SK-N-SH treated with all-trans-retinoic acid at 6 μM for 48 hours (cell line): ENCODE measurements around the gene FHL1.

ENCODE experiments used
- ATAC-seq: fragments of 200-7000 bp; cut with Tn5 transposase; 3 replicates; pipeline ENCODE4 v1.9.1; 2020; ENCODE audit warnings: mild to moderate bottlenecking, moderate library complexity
- ARNTL ChIP-seq: fragments of 450-650 bp; formaldehyde crosslinking; IDR thresholded peaks from 2 replicates; pipeline ENCODE4 v1.5.0; 2020; ENCODE audit warnings: low read depth, mild to moderate bottlenecking, moderate library complexity, borderline replicate concordance
- BACH2 ChIP-seq: fragments of 250-450 bp; sonication (Bioruptor Pico); IDR thresholded peaks from 2 replicates; pipeline ENCODE4 v1.9.0; 2021; ENCODE audit warnings: mild to moderate bottlenecking, borderline replicate concordance
- CREB5 ChIP-seq: fragments of 250-450 bp; sonication (Bioruptor Pico); IDR thresholded peaks from 2 replicates; pipeline ENCODE4 v1.5.1; 2020; ENCODE audit warnings: low read depth, mild to moderate bottlenecking, moderate library complexity
- CSRNP3 ChIP-seq: fragments of 250-450 bp; sonication (Bioruptor Pico); IDR thresholded peaks from 2 replicates; pipeline ENCODE4 v1.5.1; 2021; ENCODE audit warnings: mild to moderate bottlenecking, moderate library complexity
- ESRRG ChIP-seq: fragments of 250-450 bp; sonication (Bioruptor Pico); IDR thresholded peaks from 2 replicates; pipeline ENCODE4 v1.6.1; 2021; ENCODE audit warnings: mild to moderate bottlenecking
- ISL1 ChIP-seq: fragments of 250-450 bp; sonication (Bioruptor Pico); IDR thresholded peaks from 2 replicates; pipeline ENCODE4 v2.1.2; 2022; ENCODE audit warnings: mild to moderate bottlenecking, moderate library complexity
- OSR1 ChIP-seq: fragments of 250-450 bp; sonication (Bioruptor Pico); IDR thresholded peaks from 2 replicates; pipeline ENCODE4 v1.8.0; 2022; ENCODE audit warnings: moderate library complexity, mild to moderate bottlenecking, inconsistent platforms
- PATZ1 ChIP-seq: fragments of 250-450 bp; sonication (Bioruptor Pico); IDR thresholded peaks from 2 replicates; pipeline ENCODE4 v1.8.0; 2020; ENCODE audit warnings: mild to moderate bottlenecking, moderate library complexity, borderline replicate concordance
- POU6F1 ChIP-seq: fragments of 250-450 bp; sonication (Bioruptor Pico); IDR thresholded peaks from 2 replicates; pipeline ENCODE4 v1.8.0; 2021; ENCODE audit warnings: low read depth, mild to moderate bottlenecking, moderate library complexity, borderline replicate concordance
- RARB ChIP-seq: fragments of 250-450 bp; sonication (Bioruptor Pico); IDR thresholded peaks from 2 replicates; pipeline ENCODE4 v1.8.0; 2021; ENCODE audit warnings: mild to moderate bottlenecking, moderate library complexity
- SNAI2 ChIP-seq: fragments of 250-450 bp; sonication (Bioruptor Pico); IDR thresholded peaks from 2 replicates; pipeline ENCODE4 v1.5.0; 2020; ENCODE audit warnings: mild to moderate bottlenecking, moderate library complexity
- TOX ChIP-seq: fragments of 250-450 bp; sonication (Bioruptor Pico); IDR thresholded peaks from 2 replicates; pipeline ENCODE4 v1.8.0; 2021; ENCODE audit warnings: mild to moderate bottlenecking, moderate library complexity, borderline replicate concordance
- TSHZ2 ChIP-seq: fragments of 250-450 bp; sonication (Bioruptor Pico); IDR thresholded peaks from 2 replicates; pipeline ENCODE4 v1.5.0; 2020; ENCODE audit warnings: mild to moderate bottlenecking, moderate library complexity
- ZC3H10 ChIP-seq: fragments of 250-450 bp; sonication (Bioruptor Pico); IDR thresholded peaks from 2 replicates; pipeline ENCODE4 v1.5.1; 2021; ENCODE audit warnings: mild to moderate bottlenecking, moderate library complexity
- ZFP30 ChIP-seq: fragments of 450-650 bp; formaldehyde crosslinking; IDR thresholded peaks from 2 replicates; pipeline ENCODE4 v1.5.0; 2022; ENCODE audit warnings: mild to moderate bottlenecking, moderate library complexity
- ZNF565 ChIP-seq: fragments of 450-650 bp; formaldehyde crosslinking; conservative IDR thresholded peaks from 2 replicates; pipeline ENCODE4 v1.5.0; 2020; ENCODE audit warnings: low read depth, mild to moderate bottlenecking, moderate library complexity
- ZNF70 ChIP-seq: fragments of 450-650 bp; formaldehyde crosslinking; IDR thresholded peaks from 2 replicates; pipeline ENCODE4 v1.5.0; 2020; ENCODE audit warnings: mild to moderate bottlenecking, moderate library complexity
- ZNF8 ChIP-seq: fragments of 450-650 bp; formaldehyde crosslinking; IDR thresholded peaks from 2 replicates; pipeline ENCODE4 v1.5.0; 2020; ENCODE audit warnings: mild to moderate bottlenecking, moderate library complexity

FHL1 gene

GRCh38 chrX:136198678-136199243 is 51.4 kb downstream of the FHL1 start:
- TF ChIP-seq PATZ1 (no peak), SNAI2 (CRISPR knock-in tag) (no peak), TOX (CRISPR knock-in tag) (no peak), ZNF8 (CRISPR knock-in tag) (no peak), ISL1 (CRISPR knock-in tag) (no peak), BACH2 (CRISPR knock-in tag) (no peak), ZC3H10 (CRISPR knock-in tag) (no peak), OSR1 (no peak), ZNF70 (CRISPR knock-in tag) (no peak), ARNTL (CRISPR knock-in tag) (no peak), POU6F1 (CRISPR knock-in tag) (no peak), ZNF565 (CRISPR knock-in tag) (no peak)
- TF ChIP-seq, all 23 proteins: peak for 0
- no peak for ATAC-seq

GRCh38 chrX:136199365-136199764 is 52.0 kb downstream of the FHL1 start:
- ATAC-seq: no peak
- TF ChIP-seq ZFP30 (no peak), TSHZ2 (CRISPR knock-in tag) (no peak)

GRCh38 chrX:136200466-136200865 is 53.1 kb downstream of the FHL1 start:
- peak; percentile 86 for ATAC-seq
- TF ChIP-seq RARB (CRISPR knock-in tag): no peak
- no peak for TF ChIP-seq CREB5 (CRISPR knock-in tag)
- TF ChIP-seq ZNF70 (CRISPR knock-in tag): no peak

GRCh38 chrX:136201601-136202000 is 54.3 kb downstream of the FHL1 start:
- ATAC-seq: no peak
- no peak for TF ChIP-seq CREB5 (CRISPR knock-in tag)
- no peak for TF ChIP-seq ISL1 (CRISPR knock-in tag)
- no peak for TF ChIP-seq OSR1
- no peak for TF ChIP-seq ARNTL (CRISPR knock-in tag)
- TF ChIP-seq TSHZ2 (CRISPR knock-in tag): no peak
- no peak for TF ChIP-seq BACH2 (CRISPR knock-in tag)
- no peak for TF ChIP-seq ESRRG (CRISPR knock-in tag)
- no peak for TF ChIP-seq RARB (CRISPR knock-in tag)
- TF ChIP-seq PATZ1: no peak
- TF ChIP-seq ZNF565 (CRISPR knock-in tag): no peak
- no peak for TF ChIP-seq CSRNP3
- TF ChIP-seq SNAI2 (CRISPR knock-in tag): no peak
